GOT3 (cell line): ENCODE results near the gene MYT1.

Experiments used
- DNase-seq: peaks from one replicate; lab custom pipeline; 2025; ENCODE audit warnings: mixed read lengths; lab: John Stamatoyannopoulos, UW

MYT1 gene

GRCh38 chr20:64214113-64214512 is 49.9 kb downstream of the MYT1 start:
- no peak for DNase-seq

- no peak for DNase-seq
Measured at GRCh38 chr20:64214952-64215351, 50.7 kb downstream of the MYT1 start.

GRCh38 chr20:64216036-64216435 is 51.8 kb downstream of the MYT1 start:
- no peak for DNase-seq

- DNase-seq: no peak
Measured at GRCh38 chr20:64216910-64217309, 52.7 kb downstream of the MYT1 start.

- no peak for DNase-seq
Measured at GRCh38 chr20:64217539-64218221, 53.4 kb downstream of the MYT1 start.

GRCh38 chr20:64219202-64219601 is 55.0 kb downstream of the MYT1 start:
- no peak for DNase-seq

GRCh38 chr20:64219730-64220129 is 55.5 kb downstream of the MYT1 start:
- no peak for DNase-seq

- no peak for DNase-seq
Measured at GRCh38 chr20:64220420-64220819, 56.2 kb downstream of the MYT1 start.

- no peak for DNase-seq
Measured at GRCh38 chr20:64220891-64221527, 56.8 kb downstream of the MYT1 start.

- DNase-seq: no peak
Measured at GRCh38 chr20:64222291-64222735, 58.1 kb downstream of the MYT1 start.

GRCh38 chr20:64222851-64223525 is 58.7 kb downstream of the MYT1 start:
- no peak for DNase-seq

- DNase-seq: no peak
Measured at GRCh38 chr20:64223526-64224067, 59.3 kb downstream of the MYT1 start.

GRCh38 chr20:64224351-64225170 is 60.3 kb downstream of the MYT1 start:
- DNase-seq: peak; percentile 19

- DNase-seq: no peak
Measured at GRCh38 chr20:64225171-64225595, 60.9 kb downstream of the MYT1 start.

GRCh38 chr20:64225828-64226598 is 61.8 kb downstream of the MYT1 start:
- no peak for DNase-seq

GRCh38 chr20:64226686-64227580 is 62.7 kb downstream of the MYT1 start:
- no peak for DNase-seq

GRCh38 chr20:64228086-64228653 is 63.9 kb downstream of the MYT1 start:
- no peak for DNase-seq

GRCh38 chr20:64228751-64229506 is 64.7 kb downstream of the MYT1 start:
- no peak for DNase-seq

GRCh38 chr20:64229507-64230061 is 65.3 kb downstream of the MYT1 start:
- DNase-seq: no peak
